Middle frontal gyrus (tissue), 1 donor: ENCODE data around the gene TGM2.

ENCODE experiments used
- DNase-seq: peaks from one replicate; pipeline ENCODE4 v3.0.0-alpha.2; 2015; ENCODE audit warnings: low spot score; ENCODE audit errors: extremely low spot score

TGM2 gene

DNA sequence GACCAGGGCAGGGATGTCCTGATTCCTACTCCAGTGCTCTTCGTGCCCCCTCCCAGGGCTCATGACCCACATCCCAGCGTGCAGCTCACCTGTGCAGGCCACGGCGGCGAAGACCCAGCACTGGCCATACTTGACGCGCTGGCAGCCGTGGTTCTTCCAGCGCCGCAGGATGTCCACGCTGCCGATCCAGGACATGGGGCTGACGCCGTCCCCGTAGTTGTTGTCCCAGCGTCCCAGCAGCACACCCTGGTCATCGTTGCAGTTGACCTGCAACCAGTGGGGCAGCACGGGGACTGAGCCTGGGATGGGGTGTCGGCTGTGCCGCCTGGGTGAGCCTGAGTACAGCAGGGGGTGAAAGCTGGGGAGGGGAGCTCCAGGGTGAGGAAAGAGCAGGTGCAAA, 18.4 kb downstream of the TGM2 start:
- no peak for DNase-seq

DNA sequence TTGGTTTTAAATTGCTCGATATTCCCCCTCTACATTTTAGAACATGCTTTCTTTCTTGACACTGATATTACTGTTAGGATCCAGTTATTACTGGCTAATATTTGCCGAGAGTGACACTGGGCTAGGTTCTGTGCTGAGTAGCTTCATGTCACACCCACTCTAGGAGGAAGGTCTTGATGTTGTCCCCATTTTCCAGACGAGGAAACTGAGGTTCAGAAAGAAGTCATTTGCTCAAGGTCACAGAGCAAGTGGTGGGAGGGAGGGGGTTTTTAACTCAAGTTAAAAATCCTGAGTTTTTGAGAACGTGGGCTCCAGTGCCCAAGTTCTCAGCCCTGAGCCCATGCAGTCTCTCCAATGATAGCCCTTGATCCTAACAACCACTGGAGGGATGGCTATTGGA, 18.9 kb downstream of the TGM2 start:
- no peak for DNase-seq

DNA sequence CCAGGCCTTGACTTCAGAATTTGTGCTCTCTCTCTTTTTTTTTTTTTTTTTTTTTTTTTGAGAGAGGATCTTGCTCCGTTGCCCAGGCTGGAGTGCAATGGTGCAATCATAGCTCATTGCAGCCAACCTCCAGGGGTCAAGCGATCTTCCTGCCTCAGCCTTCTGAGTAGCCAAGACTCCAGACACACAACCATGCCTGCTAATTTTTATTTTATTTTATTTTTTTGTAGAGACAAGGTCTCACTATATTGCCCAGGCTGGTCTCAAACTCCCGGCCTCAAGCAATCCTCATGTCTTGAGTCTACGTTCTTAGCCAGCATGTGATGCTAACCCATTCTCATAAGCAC, 19.4 kb downstream of the TGM2 start:
- no peak for DNase-seq

DNA sequence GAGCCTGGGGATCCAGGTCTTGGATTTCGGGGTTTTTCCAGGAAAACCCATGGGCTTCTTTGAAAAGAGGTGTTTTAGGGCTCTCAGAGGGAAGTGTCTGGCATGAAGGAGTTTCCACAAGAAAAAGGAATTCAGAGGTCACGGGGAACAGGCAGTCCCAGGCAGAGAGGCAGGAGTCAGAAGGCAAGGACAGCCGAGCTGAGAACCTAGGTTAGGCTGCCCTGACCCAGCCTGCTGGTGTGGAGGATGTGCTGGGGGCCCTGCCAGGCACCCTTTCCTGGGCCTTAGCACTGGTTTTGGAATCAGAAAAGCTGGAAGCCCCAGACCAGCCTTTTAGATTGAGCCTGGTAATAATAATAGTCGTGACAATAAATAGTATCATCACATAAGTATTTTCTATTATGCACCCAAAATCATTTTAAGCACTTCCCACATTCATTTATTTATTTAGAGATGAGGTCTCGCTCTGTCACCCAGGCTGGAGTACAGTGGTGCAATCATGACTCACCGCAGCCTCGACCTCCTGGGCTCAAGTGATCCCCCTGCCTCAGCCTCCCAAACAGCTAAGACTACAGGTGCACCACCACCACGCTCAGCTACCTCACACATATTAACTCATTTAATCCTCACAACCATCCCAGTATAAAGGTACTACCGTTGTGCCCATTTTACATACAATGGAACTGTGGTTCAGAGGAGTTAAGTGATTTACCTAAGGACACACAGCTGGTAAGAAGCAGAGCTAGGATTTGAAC, 19.9 kb downstream of the TGM2 start:
- no peak for DNase-seq

DNA sequence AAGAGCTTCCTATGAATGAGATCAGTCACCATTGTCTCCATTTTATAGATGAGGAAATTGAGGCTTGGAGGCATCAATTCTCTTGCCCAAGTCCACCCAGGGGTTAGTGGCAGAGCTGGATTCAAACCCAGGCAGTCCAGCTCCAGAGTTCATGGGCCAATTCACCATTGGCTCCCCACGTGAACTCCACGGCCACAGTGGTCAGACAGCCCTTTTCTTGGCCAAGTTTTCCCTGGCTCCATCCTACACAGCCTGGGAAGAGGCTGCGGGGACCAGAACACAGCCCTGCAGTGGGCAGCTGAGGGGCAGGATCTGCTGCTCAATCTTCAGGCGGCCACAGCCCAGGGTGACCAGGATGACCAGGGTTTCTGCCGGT, 20.5 kb downstream of the TGM2 start:
- no peak for DNase-seq

DNA sequence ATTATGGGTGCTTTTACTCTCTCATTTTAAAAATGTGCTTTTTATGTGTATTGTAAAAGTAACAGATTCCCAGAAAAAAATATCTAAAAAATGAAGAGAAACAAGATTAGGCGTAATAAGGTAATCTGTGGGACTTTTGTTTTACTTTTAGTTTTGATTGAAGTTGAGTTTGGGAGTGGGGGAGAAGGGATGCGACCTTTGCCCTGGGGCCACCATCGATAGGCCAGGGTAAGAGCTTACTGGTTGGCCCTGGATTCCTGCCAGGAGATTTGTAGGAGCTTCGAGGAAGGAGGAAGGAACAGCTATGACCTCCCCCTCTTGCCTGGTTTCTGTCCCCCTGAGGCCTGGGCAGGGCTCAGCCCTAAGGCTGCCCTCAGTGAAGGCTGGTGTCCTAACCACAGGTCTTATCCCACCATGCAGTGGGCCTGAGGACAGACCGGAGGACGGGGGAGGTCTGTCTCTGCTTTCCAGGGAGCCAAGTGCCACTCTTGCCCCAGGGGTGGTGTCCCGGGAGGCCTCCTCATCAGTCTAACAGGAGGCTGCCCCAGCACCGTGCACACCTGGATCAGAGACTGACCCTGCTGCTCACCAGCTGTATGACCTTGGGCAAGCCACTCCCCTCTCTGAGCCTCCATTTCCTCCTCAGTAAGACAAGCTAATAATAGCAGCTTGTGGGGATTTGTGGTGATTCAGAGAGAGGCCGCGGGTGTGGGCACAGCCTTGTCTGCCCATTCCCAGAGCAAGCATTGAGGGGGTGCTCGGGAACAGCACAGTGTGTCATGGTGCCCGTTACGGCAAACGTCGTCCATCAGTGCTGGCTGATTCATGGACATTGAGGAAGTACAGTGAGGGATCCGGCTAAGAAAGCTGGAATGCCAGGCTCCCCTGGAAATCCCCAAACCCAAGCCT, 21.2 kb downstream of the TGM2 start:
- DNase-seq: no peak

DNA sequence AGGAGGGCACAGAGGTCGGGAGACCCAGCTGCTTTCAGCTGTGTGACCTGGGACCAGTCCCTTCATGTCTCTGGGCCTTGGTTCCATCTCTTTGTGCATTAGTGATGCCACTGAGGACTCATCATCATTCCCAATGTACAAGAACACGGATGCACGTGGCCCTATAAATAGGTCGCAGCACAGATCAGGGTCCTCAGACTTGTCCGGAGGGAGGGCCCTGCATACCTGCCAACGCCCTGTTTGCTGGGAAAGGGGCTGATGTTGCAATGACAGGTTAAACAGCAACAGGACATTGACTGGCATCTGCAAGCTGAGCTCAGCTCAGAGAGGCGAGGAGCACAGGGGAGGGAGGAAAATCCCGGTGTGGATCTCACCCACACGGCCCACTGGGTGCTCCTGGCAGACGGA, 21.8 kb downstream of the TGM2 start:
- no peak for DNase-seq

DNA sequence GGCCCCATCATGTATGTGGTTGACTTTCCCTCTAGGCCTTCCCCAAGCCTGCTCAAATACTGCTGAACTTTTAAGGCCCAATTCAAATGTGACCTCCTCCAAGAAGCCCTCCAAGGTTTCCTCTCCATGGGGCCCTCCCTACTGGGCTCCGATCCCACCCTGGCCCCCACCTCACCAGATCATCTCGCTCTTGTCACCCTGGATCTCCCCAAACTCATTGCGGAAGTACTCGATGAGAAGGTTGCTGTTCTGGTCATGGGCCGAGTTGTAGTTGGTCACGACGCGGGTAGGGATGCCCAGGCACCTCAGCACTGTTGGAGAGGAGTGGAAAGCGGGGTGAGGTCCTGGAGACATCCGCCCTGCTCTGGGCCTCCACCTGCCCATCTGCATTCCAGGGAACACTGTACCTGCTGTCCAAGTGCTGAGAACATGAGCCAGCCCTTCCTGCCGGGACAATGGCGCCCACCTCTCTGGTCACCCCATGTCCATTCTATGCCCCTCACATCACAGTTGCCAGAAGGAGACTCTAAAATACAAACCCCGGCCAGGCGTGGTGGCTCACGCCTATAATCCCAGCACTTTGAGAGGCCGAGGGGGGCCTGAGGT, 23.1 kb downstream of the TGM2 start:
- no peak for DNase-seq

DNA sequence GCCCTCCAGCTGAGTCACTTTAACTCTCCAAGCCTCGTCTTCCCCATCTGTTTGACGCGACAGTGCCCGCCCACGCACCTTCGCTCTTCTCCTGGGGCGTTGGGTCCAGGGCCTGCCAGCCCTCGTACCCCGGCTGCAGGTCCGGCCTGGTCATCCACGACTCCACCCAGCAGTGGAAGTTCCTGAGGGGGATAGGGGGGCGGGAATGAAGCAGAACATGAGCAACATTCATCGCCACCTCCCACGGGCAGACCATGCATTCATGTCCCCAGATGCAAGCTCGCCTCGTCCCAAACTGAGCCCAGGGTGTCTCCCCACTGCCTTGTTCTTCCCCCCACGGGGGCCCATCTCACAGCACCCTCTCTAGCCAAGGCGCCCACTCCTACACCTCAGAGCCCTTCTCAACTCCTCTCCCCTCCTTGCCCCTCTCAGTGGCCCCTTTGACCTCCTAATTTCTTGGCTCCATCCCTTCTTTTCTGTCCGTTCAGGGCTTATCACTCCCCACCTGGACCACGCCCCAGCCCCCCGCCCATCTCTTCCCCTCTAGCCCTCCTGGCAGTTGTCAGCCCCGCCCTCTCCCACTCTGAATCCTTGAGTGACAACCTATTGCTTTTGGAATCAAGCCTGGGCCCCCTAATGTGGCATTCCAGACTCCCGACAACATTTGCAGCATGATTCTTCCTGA, 23.7 kb downstream of the TGM2 start:
- DNase-seq: no peak

DNA sequence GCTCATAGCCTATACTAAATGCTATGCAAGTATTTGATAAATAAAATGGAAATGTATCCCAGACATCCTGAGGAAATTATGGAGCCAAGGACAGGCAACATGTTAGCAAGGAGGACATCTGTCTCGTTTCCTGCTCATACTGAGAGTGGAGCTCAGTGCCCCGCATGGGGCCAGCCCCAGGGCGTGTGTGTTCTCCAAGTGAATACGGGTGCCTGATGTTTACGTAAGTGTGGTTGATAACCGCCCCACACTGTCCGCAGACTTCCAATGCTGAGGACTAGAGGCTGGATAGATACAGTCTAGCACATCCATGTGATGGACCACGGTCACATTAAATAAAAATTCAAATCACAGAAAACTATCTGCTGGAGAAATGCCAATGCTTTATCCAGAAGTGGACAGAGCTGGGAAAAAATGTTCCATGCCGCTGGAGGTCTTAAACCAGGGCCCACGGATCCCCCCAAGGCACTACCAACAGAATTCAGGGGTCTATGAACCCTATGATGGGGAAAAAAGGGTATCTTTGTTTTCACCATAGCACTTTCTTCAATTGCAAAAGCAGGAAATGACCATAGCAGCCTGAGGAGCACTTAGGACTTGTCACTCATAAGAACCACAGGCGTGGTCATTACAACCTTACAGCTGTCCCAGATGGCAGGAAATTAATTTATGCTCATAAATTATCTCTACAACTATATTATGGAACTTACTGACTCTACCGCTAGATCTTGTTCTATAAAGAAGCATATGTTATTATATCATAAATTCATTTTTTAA, 24.9 kb downstream of the TGM2 start:
- no peak for DNase-seq

DNA sequence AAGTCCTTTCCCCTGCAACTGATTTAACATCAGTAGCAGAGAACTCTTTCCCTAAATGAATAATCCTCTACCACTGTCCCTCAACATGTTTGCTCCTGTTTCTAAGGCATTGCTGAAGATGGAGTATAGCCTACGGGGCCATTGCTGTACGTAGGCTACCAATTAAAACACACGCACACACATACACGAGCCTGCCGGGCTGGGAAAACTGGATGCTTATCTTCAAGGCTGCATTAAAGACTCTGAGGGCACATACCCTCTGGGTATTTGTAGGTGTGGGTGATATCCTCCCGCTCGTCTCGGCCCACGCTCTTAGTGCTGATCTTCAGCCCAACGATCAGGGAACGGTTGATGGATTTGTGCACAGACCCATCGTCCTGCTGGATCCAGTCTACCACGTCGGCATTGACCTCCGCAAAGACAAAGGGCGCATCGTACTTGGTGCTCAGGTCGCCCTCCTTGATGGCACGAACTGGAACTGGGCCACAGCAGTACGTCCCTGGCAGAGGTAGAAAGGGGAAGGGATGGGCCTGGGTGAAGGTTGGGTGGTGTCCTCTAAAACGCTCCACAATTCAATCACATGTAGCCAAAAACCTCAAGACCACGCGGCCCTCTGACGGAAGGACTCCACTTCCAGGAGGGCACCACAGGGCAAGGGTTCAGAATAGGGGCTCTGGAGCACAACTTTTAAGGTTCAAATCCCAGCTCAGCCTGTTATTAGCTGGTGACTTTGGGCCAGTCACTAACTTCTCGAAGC, 25.7 kb downstream of the TGM2 start:
- no peak for DNase-seq

DNA sequence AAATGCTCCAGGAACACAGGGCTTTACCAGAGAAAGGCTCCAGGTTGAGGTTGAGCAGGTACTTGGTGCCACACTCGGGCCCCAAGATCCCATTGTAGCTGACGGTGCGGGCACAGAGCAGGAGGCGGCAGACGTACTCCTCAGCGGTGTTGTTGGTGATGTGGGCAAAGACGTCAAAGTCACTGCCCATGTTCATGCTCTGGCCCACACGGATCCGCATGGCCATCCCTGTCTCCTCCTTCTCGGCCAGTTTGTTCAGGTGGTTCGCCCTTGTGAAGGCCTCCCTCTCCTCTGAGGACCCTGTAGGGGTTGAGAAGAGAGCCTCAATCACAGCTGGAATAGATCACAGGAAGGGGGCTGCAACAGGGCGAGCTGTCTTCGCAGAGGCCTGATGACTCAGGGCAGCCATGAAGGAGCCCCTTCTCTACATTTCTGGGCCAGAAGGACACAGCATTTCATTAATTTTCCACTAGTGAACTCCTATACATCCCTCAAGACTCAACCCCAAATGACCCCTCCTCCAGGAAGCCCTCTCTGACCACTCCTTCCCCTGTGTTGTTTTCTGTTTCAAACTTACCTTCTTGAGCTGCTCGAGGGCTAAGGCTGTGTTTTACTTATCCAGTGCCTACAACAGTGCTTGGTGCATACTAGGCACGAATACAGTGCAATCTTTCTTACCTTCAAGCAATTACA, 26.8 kb downstream of the TGM2 start:
- no peak for DNase-seq

DNA sequence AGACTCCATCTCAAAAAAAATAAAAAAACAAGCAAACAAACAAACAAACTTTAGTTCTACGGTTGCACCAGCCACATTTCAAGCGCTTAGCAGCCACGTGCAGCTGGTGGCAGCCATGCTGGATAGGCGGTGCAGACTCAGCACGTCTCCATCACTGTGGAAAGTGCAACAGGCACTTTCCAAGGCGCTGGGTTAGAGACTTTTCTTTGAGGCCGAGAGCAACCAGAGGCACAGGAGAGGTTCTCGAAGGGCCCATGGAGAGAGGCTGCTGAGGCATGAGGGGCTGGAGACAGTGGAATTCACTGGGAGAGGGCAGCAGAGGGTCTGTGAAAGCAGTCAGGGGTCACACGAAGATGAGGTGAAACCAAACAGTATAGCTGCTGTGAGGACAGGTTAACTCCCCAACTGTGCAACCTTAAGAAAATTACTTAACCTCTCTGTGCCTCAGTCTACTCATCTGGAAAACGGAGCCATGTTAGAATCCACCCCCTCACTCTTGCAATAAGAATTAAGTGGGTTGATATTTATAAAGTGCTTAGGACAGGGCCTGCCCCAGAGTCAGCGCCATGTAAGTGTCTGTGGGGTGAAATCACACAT, 27.5 kb downstream of the TGM2 start:
- no peak for DNase-seq

DNA sequence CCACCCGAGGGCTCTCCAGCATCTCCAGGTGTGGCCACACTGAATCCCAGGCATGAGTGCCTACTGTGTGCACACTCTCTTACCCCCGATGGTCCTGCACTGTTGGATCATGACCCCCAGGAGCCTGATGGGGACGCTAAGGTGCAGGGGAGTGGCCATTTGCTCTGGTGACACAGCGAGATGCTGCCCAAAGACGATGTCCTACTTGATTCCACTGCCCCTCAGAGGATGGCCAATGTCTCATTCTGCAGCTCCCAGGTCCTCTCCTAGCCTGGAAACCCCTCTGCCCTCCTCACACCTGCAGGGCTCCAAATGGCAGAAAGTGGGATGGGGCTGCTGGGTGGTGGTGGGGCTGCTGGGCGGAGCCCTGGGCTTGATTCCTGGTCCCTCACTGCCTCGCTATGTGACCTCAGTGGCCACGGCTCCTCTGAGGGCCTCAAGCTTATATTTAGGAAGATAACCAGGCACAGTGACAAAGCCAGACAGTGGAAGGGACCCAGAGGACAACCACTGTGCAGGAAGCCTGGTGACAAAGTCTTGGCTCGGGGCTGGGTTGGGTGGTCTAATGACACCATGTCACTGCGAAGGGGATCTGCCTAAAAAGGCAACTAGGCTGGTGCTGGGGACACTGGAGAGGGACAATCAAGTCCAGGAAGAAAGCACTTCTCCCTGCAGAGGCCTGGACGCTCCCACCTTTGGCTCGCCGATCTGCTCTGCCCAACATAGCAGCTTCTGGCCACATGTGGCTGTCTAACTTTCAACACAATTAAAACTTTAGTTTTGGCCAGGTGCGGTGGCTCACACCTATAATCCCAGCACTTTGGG, 28.4 kb downstream of the TGM2 start:
- DNase-seq: no peak

DNA sequence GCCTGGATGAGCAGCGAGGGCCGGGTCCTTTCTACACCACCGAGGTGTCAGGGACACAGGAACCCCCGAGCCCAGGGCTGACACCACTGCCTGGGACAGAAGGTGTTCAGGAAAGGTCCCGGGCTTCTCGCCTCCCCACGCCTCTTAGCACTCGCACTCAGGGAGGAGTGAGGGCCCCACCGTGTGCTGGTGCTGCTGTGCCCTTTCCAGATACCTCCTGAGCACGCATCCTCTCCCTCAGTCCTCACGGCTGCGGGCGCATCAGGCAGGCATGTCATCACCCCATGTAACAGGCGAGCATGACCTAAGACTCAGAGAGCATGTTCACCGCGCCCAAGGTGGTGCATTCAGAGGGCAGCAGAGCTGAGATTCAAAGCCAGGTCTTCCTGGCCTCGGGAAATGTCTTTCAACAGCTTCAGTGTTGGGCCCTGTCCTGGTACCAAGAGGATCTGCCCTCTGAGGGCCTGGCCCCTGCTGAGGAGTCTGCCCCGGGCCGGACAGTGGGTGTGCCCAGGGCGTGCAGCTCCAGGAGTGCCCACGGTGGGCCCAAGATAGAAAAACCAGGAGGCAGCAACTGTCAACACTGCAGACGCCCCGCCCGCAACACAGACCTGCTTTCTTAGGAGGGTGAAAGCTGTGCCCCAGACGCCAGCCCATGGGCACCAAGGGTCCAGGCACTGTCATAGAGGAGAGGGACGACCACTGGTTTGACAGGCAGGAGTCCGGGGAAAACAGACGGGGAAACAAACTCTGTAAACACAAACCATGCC, 29.2 kb downstream of the TGM2 start:
- no peak for DNase-seq

DNA sequence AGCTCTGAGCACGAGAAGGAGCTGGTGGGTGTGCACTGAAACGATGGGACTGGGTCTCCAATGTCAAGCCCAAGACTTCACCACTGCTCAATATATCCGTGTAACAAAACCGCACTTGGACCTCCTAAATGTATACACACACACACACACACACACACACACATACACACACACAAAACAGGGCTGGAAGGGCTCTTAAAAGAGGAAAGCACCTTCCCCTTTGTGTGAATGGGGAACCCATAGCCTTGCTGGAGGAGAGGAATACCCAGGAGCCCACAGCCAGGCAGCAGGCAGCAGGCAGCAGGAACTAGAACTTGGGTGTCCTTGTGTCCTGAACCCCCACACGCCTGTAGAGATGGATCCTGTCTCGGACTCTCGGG, 29.8 kb downstream of the TGM2 start:
- DNase-seq: no peak

DNA sequence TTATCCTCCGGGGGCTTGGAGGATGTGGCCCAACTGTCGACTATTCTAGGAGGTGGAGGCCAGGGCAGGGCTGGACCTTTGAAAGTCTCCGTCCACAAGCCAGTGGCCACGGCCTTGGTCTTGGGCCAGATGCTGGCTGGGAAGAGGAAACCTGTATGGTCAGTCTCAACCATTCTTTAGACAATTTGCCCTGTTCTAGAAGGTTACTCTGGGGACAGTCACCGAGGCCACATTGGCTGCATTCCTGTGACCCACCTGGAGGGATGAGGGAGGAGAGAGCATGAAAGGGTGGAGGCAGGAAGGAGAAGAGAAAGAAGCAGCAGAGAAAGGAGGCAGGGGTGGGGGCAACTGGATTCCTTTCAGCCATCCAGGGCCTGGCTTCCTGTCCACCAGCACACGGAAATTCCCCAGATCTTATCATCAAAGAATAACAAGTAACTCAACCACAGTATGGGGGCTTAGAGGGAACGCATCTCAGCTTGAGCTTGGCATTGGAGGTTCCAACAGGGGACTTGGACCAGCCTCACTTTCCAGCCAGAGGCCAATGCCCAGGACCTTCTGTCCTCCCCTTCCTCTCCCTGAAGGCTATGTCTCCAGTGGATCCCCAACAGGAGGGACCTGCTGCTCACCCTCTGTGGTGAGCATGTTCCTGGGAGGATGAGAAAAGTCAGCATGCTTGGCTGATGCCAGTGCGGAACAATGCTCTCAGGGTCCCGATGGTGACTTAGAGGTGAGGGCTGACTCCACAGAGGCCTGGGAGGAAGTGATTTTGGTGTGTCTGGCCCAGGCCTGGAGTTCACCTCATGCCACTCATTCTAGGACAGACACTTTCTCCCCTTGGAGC, 30.4 kb downstream of the TGM2 start:
- DNase-seq: no peak
